HG02884 (cell line): Measurements from ENCODE around the gene AUTS2.

Experiments used
- ATAC-seq: cut with Tn5 transposase; IDR thresholded peaks from one replicate; pipeline ENCODE4 v1.9.1; 2021; ENCODE audit warnings: mild to moderate bottlenecking, moderate library complexity; ENCODE audit not compliant: unreplicated experiment

The AUTS2 gene

DNA sequence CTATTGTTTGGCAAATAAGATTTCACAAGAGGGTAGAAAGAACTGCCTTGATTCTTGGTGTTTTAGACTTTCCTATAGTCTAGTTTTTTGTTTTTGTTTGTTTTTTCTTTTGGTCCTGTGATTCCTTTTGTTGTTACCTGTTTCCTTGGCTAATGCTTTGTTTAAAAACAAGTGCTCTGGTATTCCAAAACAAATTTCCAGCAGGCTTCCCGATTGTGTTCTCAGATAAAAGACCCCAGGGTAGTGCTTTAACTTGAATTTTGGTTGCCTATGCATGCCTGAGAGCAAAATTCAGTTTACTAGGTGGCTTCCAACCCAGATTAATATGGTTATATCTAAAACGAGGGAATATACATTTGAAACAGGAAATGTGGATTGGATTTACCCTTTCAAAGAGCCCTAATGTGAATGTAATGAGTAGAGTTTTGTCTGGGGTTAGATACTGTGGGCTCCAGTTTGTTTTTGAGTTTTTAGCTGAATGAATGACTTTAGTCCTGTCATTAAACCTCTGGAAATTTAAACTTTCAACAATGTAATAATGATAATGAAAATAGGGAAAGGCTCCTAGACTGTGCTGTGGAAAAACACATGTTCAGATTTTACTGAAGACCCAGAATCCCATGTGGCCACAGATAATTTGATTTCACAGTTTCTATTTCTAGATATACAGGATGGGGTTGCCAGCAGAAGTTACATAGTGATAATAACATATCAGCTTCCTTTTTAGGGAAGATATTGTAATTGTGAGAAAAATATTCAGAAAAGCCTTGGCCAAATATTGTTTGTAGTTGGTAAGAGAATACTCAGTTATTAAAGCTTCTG lies 23.9 kb downstream of the AUTS2 start:
- no peak for ATAC-seq

DNA sequence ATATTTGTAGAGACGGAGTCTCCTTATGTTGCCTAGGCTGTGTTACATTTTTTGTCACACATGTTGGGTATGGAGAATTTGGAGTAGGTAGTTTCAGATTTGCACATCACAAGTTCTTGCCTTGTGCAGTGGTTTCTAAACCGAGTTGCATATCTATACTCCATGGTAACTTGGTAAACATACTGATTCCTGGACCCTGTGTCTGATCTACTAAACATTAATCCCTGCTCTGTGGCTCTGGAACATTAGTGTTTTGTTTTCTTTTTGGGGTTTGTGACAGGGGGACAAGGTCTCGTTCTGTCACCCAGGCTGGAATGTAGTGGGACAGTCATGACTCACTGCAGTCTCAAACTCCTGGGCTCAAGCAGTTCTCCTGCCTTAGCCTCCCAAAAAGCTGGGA lies 24.7 kb downstream of the AUTS2 start:
- peak; percentile 50 for ATAC-seq

DNA sequence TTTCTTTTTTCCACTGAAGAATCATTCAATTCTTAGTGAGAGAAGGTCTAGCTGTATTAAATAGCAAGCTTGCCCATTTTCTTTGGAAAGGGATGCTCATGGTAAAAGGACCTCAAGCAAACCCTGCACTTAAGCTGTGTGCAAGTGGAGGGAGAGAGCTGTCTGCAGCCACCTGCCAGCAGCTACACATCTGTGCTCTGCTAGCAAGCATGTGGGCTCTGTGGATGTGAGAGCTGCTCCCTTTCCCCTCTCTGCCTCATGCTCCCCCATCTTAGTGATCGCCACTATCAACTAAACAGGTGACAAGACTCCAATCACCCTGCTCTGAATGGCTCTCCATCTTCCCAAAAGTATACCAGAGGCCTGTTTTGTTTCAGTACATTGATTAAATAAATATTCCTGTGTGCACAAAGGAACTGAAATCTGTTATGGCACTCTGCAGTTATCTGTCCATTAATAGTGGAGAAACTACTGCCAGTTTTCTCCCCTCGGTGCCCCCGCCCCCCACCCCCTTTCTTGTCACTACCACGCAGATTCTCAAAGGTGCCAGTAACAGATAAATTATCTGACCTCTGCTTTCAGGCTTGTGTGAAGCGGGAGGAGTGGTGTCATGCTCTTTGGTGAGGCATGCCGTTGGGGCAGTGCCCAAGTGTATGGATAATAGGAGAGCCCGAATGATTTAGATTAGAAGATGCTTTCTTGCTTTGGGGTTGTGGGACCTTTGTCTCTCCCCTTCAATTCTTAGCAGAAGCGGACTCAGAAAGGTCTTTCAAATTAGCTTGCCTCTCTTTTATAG lies 26.4 kb downstream of the AUTS2 start:
- ATAC-seq, result no peak

DNA sequence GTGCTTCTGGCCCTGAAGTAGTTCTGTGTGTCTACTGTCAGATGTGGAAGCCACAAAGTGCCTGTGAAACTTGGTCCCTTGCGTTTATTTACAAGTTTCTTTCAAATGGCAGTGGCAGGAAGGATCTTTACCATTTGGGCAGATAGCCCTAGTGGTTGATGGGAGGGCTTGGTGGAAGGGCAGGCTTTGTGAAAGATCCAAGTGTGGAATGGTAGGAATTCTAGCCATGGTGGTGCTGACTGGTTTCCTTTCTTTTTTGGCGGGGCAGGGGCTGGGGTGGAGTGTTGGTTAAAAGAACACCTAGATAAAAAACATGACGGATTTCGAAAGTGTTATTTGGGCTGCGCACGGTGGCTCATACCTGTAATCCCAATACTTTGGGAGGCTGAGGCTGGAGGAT lies 27.0 kb downstream of the AUTS2 start:
- ATAC-seq, result no peak

DNA sequence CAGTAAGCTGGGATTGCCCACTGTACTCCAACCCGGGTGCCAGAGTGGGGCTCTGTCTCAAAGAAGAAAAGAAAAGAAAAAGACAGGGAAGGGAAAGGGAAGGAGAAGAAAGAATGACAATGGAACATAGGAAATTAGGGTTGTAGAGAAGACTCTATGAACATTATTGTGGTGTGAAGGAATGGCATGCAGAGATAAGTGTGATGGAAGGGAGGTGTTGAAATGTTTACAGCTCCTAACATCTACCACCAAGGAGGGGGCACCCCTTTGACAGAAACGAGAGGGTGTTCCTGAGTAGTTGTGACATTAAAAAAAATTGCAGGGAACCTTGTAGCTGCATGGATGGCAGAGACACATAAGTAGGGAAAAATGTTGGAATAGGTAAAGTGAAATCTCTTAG lies 27.5 kb downstream of the AUTS2 start:
- ATAC-seq, result no peak

DNA sequence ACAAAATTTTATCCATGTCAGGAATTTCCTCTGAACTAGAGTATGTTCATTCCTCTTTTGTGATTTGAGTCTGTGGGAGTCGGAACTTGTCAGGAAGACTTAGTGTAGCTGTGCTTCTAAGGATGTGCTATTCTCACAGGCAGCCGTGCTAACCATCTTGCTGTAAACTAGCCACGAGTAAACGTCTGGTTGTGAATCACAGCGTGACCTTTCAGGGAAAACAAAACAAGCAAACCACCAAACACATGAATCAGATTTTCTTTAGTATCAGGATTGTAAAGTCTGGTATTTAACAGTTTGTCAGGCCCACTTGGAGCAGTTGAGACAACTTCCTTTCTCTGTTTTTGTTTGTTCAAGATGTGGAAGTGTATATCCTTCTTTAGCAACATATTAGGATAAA lies 32.0 kb downstream of the AUTS2 start:
- ATAC-seq, result no peak

DNA sequence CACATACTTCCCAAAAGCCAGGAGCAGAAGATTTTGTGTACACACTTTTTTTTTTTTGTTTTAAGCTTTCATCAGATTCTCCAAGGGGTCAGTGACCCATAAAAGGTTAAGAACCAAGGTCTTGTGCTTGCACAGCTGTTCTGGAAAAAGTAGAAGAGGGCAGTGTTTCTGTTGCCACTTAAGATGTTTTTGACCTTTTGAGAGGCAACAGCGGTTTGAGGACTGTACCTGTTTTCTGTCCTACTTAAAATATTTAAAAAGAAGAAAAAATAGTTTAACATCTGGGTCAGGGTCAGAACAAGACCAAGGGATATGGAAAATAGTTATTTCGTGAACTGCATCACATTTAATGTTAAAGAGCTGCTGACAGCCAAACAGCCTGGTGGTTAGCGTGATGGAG lies 32.9 kb downstream of the AUTS2 start:
- no peak for ATAC-seq

DNA sequence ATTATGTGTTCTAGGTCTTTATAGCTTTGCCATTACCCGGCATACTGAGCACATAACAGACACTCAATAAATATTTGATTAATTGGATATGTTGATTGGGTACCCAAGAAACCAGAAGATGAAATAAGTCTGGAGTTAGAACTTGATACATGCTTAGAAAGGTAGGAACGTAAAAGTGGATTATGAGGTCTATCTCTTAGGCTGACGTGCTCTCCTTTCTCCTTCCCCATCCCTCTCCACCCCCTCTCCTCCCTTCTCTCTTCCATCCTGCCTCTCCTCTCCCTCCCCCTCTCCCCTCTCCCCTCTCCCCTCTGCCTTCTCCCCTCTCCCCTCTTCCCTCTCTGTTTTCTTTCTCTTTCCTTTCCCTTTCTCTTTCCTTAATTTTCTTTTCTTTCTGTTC lies 34.0 kb downstream of the AUTS2 start:
- no peak for ATAC-seq

DNA sequence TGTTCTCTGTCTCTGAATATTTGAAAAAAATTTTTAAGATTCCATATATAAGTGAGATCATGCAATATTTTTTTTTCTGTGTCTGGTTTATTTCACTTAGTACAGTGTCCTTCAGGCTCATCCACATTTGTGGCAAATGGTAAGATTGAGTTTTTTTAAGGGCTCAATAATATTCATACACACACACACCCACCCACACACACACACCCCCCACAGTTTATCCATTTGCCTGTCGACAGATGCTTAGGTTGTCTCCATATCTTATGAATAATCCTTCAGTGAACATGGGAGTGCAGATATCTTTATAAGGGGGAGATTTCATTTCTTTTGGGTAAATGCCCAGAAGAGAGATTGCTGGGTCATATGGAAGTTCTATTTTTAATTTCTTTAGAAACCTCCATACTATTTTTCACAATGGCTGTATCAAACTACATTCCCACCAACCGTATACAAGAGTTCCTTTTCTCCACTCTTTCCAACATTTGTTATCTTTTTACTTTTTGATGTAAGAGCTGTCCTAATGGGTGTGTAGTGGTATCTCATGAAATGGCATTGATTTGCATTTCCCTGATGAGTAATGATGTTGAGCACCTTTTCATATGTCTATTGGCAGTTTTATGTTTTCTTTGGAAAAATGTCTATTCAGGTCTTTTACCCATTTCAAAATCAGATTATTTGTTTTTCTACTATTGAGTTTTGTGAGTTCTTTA lies 35.0 kb downstream of the AUTS2 start:
- no peak for ATAC-seq

DNA sequence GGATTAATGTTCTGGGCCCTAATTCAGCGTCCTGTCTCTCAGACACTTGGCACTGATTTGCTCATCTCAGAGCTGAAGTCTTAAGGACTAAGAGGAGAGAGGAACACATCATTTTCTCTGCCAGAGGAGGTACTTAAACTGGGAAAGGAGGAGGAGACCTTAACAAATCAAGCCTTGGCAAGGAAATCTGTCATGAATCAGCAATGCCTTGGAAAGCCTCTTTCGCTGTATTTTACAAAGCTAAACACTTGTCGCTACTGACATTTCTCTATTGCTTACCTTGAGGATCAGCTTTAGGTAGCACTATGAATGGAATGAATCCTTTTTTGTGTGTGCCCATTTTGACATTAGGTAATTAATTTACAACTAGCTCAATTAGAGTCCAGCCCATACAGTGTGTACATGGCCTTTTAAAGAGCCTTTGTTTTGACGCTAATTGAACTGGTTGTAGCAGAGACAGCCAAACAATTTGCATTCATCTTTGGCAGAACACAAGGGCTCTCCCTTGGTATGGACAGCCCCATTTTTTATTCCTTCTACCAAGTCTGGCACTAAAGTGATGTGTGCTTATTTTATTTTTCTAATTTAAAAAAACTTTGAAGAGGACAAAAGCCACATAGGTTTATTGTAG lies 37.4 kb downstream of the AUTS2 start:
- no peak for ATAC-seq

DNA sequence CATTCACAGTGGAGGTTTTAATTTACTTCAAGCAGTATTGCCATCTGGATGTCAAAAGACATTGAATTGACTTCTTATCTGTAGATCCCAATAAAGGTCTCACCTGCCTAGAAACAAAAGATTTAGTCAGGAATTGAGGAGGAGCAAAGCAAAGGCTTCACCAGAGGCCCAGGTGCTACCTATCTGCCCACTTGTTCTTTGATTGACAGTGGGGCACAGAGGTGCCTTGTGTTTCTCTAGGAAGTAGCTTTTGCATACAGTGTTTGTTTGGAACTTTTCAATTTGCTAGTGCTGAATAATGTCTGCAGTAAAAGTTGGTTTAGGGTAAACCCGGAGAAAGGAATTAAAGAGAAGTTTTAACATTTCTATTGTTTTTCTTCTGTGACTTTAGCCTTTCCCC lies 40.4 kb downstream of the AUTS2 start:
- ATAC-seq, result no peak

DNA sequence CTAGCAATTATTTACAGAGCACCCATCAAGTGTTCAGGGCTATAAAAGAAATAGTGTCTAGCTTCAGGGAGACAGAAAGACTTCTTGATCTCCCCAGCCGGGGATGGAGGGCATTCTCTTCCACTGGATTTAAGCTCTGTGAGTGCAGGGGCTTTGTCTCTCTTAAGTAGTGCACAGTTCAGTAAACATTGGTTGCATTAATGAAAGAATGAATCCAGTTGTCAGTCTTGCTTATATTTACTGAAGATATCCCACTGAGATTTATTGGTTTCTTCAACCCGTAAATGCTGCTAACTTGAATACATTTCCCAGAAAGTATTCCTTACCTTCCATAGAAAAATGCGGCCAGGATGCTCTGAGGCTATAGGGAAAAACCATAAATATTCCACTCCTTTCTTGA lies 41.9 kb downstream of the AUTS2 start:
- ATAC-seq, result no peak

DNA sequence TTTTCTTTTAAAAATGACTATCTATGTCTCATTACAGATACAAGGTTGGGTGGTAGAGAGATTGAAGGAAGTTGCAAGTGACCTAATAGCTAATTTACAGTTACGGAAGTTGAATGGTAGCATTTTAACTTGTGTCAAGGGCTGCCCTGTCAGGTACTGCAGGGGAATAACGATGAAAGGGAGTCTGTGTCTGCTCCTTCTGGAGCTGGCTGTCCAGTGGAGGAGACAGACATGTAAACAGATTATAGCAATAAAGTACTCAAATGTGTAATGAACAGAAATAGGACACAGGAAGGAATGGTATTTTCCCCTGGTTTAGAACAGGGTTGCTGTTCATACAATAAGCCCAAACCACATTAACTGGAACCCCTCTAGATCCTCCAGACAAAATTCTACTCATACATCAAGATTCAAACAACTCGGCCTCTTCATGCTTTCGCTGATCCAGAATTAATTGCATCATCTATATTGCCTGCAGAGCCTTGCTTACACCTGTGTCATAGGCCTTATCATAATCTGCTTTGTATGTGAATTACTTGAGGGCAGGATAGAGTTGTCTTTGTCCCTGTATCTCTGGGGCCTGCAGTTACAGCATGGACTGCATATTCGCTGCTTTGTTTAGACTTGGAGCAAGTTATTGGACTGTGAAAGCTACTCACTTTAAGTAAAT lies 42.8 kb downstream of the AUTS2 start:
- ATAC-seq, result no peak

DNA sequence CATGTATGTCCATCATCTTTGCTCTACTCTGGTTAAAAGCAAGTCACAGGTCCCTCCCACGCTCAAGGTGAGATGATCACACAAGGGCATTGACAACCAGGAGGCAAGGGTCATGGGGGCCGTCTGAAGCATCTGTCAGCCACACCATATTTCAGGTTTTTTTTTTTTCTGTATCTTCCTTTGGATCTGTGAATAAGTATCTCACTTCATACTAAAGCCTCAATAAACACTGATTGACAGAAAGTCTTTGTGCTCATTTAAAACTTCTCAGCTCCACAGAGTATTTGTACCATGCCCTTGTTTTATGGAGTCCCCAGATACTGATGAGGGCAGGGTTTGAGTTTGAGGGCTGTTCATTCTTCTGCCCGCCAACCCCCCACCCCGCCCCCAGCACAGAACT lies 45.0 kb downstream of the AUTS2 start:
- no peak for ATAC-seq

DNA sequence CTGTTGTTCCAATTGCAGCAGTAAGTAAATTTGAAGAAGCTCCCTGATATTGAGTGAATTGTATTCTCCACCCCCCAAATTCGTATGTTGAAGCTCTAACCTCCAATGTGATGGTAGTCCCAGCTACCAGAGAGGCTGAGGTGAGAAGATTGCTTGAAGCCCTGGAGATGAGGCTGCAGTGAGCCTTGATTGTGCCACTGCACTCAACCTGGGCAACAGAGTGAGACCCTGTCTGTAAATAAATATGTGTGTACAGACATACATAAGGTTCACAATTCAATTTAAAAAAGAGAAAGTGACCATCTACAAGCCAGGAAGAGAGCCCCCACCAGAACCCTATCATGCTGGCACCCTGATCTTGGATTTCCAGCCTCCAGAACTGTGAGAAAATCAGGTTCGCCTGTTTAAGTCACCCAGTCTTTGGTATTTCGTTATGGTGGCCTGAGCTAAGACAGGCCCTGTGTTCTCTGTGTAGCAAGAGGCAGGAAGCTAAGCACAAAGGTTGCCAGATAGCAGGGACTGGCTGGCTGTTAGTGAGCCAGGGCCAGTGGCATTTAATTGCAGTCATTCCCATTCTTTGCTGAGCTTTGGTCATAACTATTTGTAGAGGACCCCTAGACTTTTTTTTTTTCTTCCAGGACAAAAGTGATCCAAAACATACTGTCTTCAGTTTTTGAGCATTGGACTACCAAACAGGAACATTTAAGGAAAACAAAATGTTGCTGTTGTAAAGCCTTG lies 45.6 kb downstream of the AUTS2 start:
- ATAC-seq, result no peak

DNA sequence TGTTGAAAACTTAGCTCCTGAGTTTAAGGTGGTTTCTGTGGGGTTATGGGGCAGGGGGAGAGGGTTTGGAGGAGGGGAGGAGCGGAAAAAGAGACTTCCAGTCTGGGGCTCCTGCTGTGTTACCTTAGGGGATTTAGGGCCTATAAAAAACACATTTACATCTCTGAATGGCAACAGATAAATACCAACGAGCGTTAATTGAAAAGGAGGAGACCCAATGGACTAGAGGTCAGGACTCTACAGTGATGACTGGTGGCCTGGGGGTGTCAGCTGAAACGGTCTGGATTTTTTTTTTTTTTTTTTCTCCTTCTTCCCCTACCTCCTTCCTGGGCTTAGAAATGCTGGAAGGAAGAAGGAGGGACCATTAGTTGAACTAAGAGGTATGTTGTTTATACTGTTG lies 47.4 kb downstream of the AUTS2 start:
- no peak for ATAC-seq

DNA sequence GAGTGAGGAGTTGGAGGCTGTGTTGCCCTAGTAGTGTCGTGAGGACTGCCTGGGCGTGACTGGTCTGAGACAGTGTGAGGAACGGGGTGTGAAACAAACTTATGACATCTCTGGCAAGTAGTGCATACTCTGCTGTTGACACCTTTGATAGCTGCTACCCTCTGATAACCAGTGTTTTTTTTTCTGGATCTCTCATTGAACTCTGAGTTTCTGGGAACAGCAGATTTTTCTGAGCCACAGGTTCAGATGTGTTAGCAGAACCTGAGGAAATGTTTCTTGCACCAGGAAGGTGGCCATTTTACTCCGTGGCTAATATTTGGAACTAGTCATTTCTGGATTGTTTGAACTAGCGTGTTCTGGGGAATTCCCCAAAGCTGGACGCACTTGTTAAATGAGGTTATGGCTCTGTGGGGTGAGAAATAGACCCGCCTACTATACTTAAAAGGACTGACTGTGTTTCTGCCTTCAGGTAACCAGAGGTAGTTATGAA lies 52.9 kb downstream of the AUTS2 start:
- peak; percentile 82 for ATAC-seq

DNA sequence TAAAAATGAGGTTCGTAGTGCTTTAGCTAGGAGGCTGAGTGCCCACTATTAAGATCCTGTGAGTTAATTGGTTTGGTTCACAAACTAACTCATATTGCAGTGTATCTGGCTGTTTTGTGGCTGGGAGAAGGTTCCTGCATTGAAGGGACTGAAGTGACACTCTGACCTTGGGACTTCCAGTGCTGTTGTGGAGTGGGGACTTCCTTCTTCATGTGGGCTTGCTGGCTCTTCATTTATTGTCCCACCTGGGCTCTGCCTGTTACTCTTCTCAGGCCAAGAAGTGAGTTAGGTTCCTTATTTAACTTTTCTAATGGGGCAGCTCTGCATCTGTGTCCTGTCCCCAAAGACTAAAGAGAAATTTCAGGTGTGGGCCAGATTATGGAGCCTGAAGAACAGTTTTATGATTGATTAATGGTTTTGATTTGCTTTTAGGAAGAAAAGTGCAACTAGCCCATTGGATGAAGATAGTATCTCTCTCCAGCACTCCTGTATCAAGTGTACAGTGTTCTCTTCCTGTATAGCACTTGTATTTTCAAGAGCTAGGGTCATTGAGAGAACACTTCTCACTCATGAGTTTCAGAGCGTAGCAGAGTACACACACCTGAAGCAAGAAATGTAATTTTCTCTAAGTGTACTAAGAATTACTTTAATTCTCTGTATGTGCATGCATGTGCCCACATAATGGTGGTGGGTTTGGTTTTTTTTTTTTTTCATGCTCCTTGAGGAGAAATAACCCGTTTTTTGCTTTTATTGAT lies 54.8 kb downstream of the AUTS2 start:
- no peak for ATAC-seq

DNA sequence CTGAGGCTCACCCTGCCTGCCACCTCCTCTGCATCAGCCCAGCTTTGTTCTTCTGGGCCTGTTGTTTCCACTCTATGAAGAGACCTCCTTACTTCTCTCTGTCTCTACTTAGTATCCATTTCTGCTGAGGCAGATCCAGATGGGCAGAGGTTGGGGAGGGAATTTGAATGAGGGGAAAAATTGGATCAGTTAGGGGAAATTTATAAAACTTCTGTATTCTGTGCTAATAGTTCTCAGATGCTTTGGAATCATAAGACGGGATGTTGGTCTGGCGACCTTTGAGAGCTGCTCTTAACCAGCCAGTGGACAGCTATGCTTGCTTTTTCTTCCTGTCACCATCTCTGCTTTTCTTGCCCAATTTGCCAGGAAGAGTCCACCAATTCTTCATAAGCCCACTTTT lies 55.5 kb downstream of the AUTS2 start:
- no peak for ATAC-seq
